H4 (cell line): ENCODE results near the gene FOXL3. TPM values are rescaled to one million over a fixed set of nuclear protein-coding genes. Genes with fewer than 3 reads are reported as not detected.

Experiments
- DNase-seq: peaks from one replicate; pipeline ENCODE4 v3.0.0-alpha.2; 2015; ENCODE audit warnings: low spot score
- total RNA-seq: library from RNA; depleted of rRNA; stranded (reverse); fragments of >200 nt; shearing (Covaris generic); gene quantifications from 2 replicates; pipeline ENCODE4 v1.2.3, GENCODE V29; 2014

FOXL3 gene
- total RNA-seq, 1 experiment from 2014 or later: not detected

- no peak for DNase-seq
These were observed 22.8 kb upstream of the FOXL3 start for GRCh38 chr7:266851-267840.

- no peak for DNase-seq
These were observed 21.0 kb upstream of the FOXL3 start for GRCh38 chr7:268991-269390.

GRCh38 chr7:269721-270120 lies 20.2 kb upstream of the FOXL3 start:
- no peak for DNase-seq

GRCh38 chr7:270351-270983 lies 19.5 kb upstream of the FOXL3 start:
- DNase-seq: no peak

GRCh38 chr7:271266-272107 lies 18.5 kb upstream of the FOXL3 start:
- DNase-seq: no peak

GRCh38 chr7:272108-272615 lies 17.8 kb upstream of the FOXL3 start:
- DNase-seq: no peak

- no peak for DNase-seq
These were observed 17.3 kb upstream of the FOXL3 start for GRCh38 chr7:272631-273030.

GRCh38 chr7:273327-273726 lies 16.6 kb upstream of the FOXL3 start:
- no peak for DNase-seq

- no peak for DNase-seq
These were observed 15.7 kb upstream of the FOXL3 start for GRCh38 chr7:274266-274665.

GRCh38 chr7:276230-276835 lies 13.6 kb upstream of the FOXL3 start:
- DNase-seq: no peak

GRCh38 chr7:277228-277627 lies 12.7 kb upstream of the FOXL3 start:
- no peak for DNase-seq

- DNase-seq: no peak
These were observed 11.9 kb upstream of the FOXL3 start for GRCh38 chr7:278081-278480.

- no peak for DNase-seq
These were observed 10.1 kb upstream of the FOXL3 start for GRCh38 chr7:279821-280220.

- no peak for DNase-seq
These were observed 9.5 kb upstream of the FOXL3 start for GRCh38 chr7:280461-280860.

- DNase-seq: no peak
These were observed 8.3 kb upstream of the FOXL3 start for GRCh38 chr7:281637-282036.

GRCh38 chr7:282621-283020 lies 7.3 kb upstream of the FOXL3 start:
- no peak for DNase-seq

- DNase-seq: no peak
These were observed 4.9 kb upstream of the FOXL3 start for GRCh38 chr7:284762-285722.

GRCh38 chr7:285731-286130 lies 4.2 kb upstream of the FOXL3 start:
- no peak for DNase-seq

- DNase-seq: no peak
These were observed 3.7 kb upstream of the FOXL3 start for GRCh38 chr7:286266-286665.

GRCh38 chr7:288671-289101 lies 1.3 kb upstream of the FOXL3 start:
- DNase-seq: no peak
